Activated T-cell treated with anti-CD3 and anti-CD28 coated beads for 4 hours (primary cell): ENCODE data around the gene SLC44A2.
"Not testable (repeated sequence)": the region's sequence is repeated elsewhere in the genome, so short reads cannot be mapped to it uniquely, and the experiment has no call there.

ENCODE experiments used
- DNase-seq: peaks from one replicate; pipeline ENCODE4 v3.0.0-alpha.2; 2020

The SLC44A2 gene

GRCh38 chr19:10653732-10654609, 28.6 kb downstream of the SLC44A2 start, which contains the start of gene ILF3:
ILF3 (plus strand) TSS chr19:10654346; CDS start chr19:10670606, 16,260 bp downstream.
- DNase-seq: peak; percentile 100

- DNase-seq: peak; percentile 36
Measured at GRCh38 chr19:10654610-10655456, 29.5 kb downstream of the SLC44A2 start.

GRCh38 chr19:10655457-10656312, 30.3 kb downstream of the SLC44A2 start:
- DNase-seq: no peak

- no peak for DNase-seq
Measured at GRCh38 chr19:10660346-10660745, 35.0 kb downstream of the SLC44A2 start.

GRCh38 chr19:10661946-10662345, 36.6 kb downstream of the SLC44A2 start:
- no peak for DNase-seq

GRCh38 chr19:10662384-10663251, 37.3 kb downstream of the SLC44A2 start:
- DNase-seq: no peak

GRCh38 chr19:10663252-10663563, 37.9 kb downstream of the SLC44A2 start:
- DNase-seq: not testable (repeated sequence)

- no peak for DNase-seq
Measured at GRCh38 chr19:10667867-10668266, 42.5 kb downstream of the SLC44A2 start.

- no peak for DNase-seq
Measured at GRCh38 chr19:10669246-10669645, 43.9 kb downstream of the SLC44A2 start.

GRCh38 chr19:10670182-10670581, 44.8 kb downstream of the SLC44A2 start:
- no peak for DNase-seq

GRCh38 chr19:10670876-10671804, 45.8 kb downstream of the SLC44A2 start:
- no peak for DNase-seq

- not testable (repeated sequence) for DNase-seq
Measured at GRCh38 chr19:10671922-10672321, 46.6 kb downstream of the SLC44A2 start.

- DNase-seq: not testable (repeated sequence)
Measured at GRCh38 chr19:10675214-10675613, 49.9 kb downstream of the SLC44A2 start.

GRCh38 chr19:10677751-10678150, 52.4 kb downstream of the SLC44A2 start:
- no peak for DNase-seq

GRCh38 chr19:10678813-10679212, 53.5 kb downstream of the SLC44A2 start:
- no peak for DNase-seq

GRCh38 chr19:10679743-10680142, 54.4 kb downstream of the SLC44A2 start:
- DNase-seq: no peak

GRCh38 chr19:10680545-10681135, 55.3 kb downstream of the SLC44A2 start:
- no peak for DNase-seq

- DNase-seq: no peak
Measured at GRCh38 chr19:10681658-10682057, 56.3 kb downstream of the SLC44A2 start.

GRCh38 chr19:10682397-10683063, 57.2 kb downstream of the SLC44A2 start:
- no peak for DNase-seq

- no peak for DNase-seq
Measured at GRCh38 chr19:10683064-10683426, 57.7 kb downstream of the SLC44A2 start.
